HepG2 (cell line): ENCODE results near the gene TMEM38A. TPM values are rescaled to one million over a fixed set of nuclear protein-coding genes. Genes with fewer than 3 reads are reported as not detected.
A peak's percentile ranks its signal among the peaks of the same experiment; 100 is the strongest.

Source experiments
- ARID3A ChIP-seq: IDR thresholded peaks from 2 replicates; pipeline ENCODE4 v1.6.1; 2012; ENCODE audit warnings: low read depth, low read length, improper control_type of control experiment
- ETV6 ChIP-seq: sonication (generic); formaldehyde crosslinking; conservative IDR thresholded peaks from 2 replicates; pipeline ENCODE4 v1.4.0; 2020; ENCODE audit warnings: missing genetic modification reagents
- EZH2 ChIP-seq: conservative IDR thresholded peaks from 2 replicates; pipeline ENCODE4 v1.6.1; 2012; ENCODE audit warnings: mild to moderate bottlenecking, low read depth, low read length, moderate library complexity
- ISL2 ChIP-seq: sonication (generic); formaldehyde crosslinking; IDR thresholded peaks from 2 replicates; pipeline ENCODE4 v1.5.0; 2020; ENCODE audit warnings: missing genetic modification reagents
- KAT7 ChIP-seq: IDR thresholded peaks from 2 replicates; pipeline ENCODE4 v1.6.1; 2018; ENCODE audit warnings: borderline replicate concordance, missing compliant biosample characterization
- KLF6 ChIP-seq: IDR thresholded peaks from 2 replicates; pipeline ENCODE4 v1.8.0; 2016; ENCODE audit warnings: missing biosample characterization, missing genetic modification reagents
- MIER3 ChIP-seq: IDR thresholded peaks from 2 replicates; pipeline ENCODE4 v1.6.1; 2016; ENCODE audit warnings: missing compliant biosample characterization, borderline replicate concordance
- RXRA ChIP-seq: sonication (generic); formaldehyde crosslinking; IDR thresholded peaks from 2 replicates; pipeline ENCODE4 v1.5.1; 2020; ENCODE audit warnings: missing genetic modification reagents
- TAF1 ChIP-seq: sonication (generic); formaldehyde crosslinking; IDR thresholded peaks from 2 replicates; pipeline ENCODE4 v1.4.0; 2020; ENCODE audit warnings: missing genetic modification reagents
- TSC22D2 ChIP-seq: sonication (generic); formaldehyde crosslinking; IDR thresholded peaks from 2 replicates; pipeline ENCODE4 v1.5.1; 2020; ENCODE audit warnings: missing genetic modification reagents, mild to moderate bottlenecking, borderline replicate concordance
- ZBTB39 ChIP-seq: sonication (generic); formaldehyde crosslinking; IDR thresholded peaks from 2 replicates; pipeline ENCODE4 v1.5.0; 2020; ENCODE audit warnings: missing genetic modification reagents
- ZBTB46 ChIP-seq: sonication (generic); formaldehyde crosslinking; IDR thresholded peaks from 2 replicates; pipeline ENCODE4 v1.4.0; 2020; ENCODE audit warnings: mild to moderate bottlenecking, missing genetic modification reagents, borderline replicate concordance
- ZFP37 ChIP-seq: sonication (generic); formaldehyde crosslinking; IDR thresholded peaks from 2 replicates; pipeline ENCODE4 v1.4.0; 2020; ENCODE audit warnings: missing genetic modification reagents, borderline replicate concordance
- ZNF124 ChIP-seq: sonication (generic); formaldehyde crosslinking; IDR thresholded peaks from 2 replicates; pipeline ENCODE4 v1.4.0; 2020; ENCODE audit warnings: missing genetic modification reagents
- ZNF205 ChIP-seq: IDR thresholded peaks from 2 replicates; pipeline ENCODE4 v1.6.1; 2018; ENCODE audit warnings: missing biosample characterization, missing genetic modification reagents
- ZNF512 ChIP-seq: sonication (generic); formaldehyde crosslinking; IDR thresholded peaks from 2 replicates; pipeline ENCODE4 v1.4.0; 2020; ENCODE audit warnings: mild to moderate bottlenecking, missing genetic modification reagents
- ZNF572 ChIP-seq: sonication (generic); formaldehyde crosslinking; IDR thresholded peaks from 2 replicates; pipeline ENCODE4 v1.5.1; 2020; ENCODE audit warnings: mild to moderate bottlenecking, missing genetic modification reagents
- ZNF639 ChIP-seq: conservative IDR thresholded peaks from 2 replicates; pipeline ENCODE4 v1.6.1; 2018; ENCODE audit warnings: missing genetic modification reagents
- ZNF644 ChIP-seq: IDR thresholded peaks from 2 replicates; pipeline ENCODE4 v1.6.1; 2016; ENCODE audit warnings: low read depth
- ZNF879 ChIP-seq: sonication (generic); formaldehyde crosslinking; IDR thresholded peaks from 2 replicates; pipeline ENCODE4 v1.8.1; 2023; ENCODE audit warnings: missing genetic modification reagents
- polyA plus RNA-seq, 8 experiments: library from polyadenylated mRNA; depleted of rRNA in 3 of 8; stranded (reverse) in 7 of 8; unstranded in 1 of 8; fragments of >200 nt; fragmentation: Illumina TruSeq in 4 of 8; extraction: Trizol in 4 of 8; gene quantifications; 2 replicates each; pipeline versions ENCODE4 v1.2.1 to v1.2.3, GENCODE V29; 2011 to 2016; ENCODE audit warnings: low read depth in 4 of 8, missing spikeins in 1 of 8, mixed read lengths in 1 of 8; ENCODE audit not compliant: insufficient read depth in 1 of 8
- total RNA-seq, 5 experiments: library from RNA; depleted of rRNA; stranded (reverse); fragments of >200 nt; fragmentation: Illumina TruSeq; extraction: Trizol; gene quantifications; 2 replicates each; pipeline ENCODE4 v1.2.3, GENCODE V29; 2016; ENCODE audit warnings: low read depth in 1 of 5
- TF ChIP-seq, protein P1 (sequence below): IDR thresholded peaks from 2 replicates; pipeline ENCODE4 v1.6.1; 2016

TMEM38A gene
- total and polyA plus RNA-seq, 2 of the 13 experiments (the other 11 are each of a cell fraction or from before 2014, with no cell fraction given): 4.8 to 6.8 TPM

GRCh38 chr19:16660763-16661479 is at the start of gene TMEM38A (continued):
- no peak for TF ChIP-seq ETV6 (CRISPR knock-in tag)
- TF ChIP-seq ZNF124 (CRISPR knock-in tag): no peak
- no peak for TF ChIP-seq ZBTB46 (CRISPR knock-in tag)
- no peak for TF ChIP-seq ZNF639 (CRISPR knock-in tag)
- TF ChIP-seq ARID3A: no peak
- TF ChIP-seq MIER3 (CRISPR knock-in tag): no peak
- TF ChIP-seq ISL2 (CRISPR knock-in tag): no peak
- 0 out of 2 replicates have a peak, but pooled peaks have one; percentile 7 for TF ChIP-seq ZNF572
- TF ChIP-seq ZNF879 (CRISPR knock-in tag): no peak
- TF ChIP-seq ZFP37 (CRISPR knock-in tag): no peak
- TF ChIP-seq ZNF644: no peak
- TF ChIP-seq ZNF205 (CRISPR knock-in tag): no peak
- peak; percentile 28; the same call in 1 of the 2 replicates for TF ChIP-seq TAF1 (CRISPR knock-in tag)
- TF ChIP-seq TSC22D2 (CRISPR knock-in tag): no peak
- no peak for TF ChIP-seq RXRA (CRISPR knock-in tag)
- TF ChIP-seq ZNF512 (CRISPR knock-in tag): no peak
- TF ChIP-seq EZH2: no peak
- TF ChIP-seq, protein P1, sequence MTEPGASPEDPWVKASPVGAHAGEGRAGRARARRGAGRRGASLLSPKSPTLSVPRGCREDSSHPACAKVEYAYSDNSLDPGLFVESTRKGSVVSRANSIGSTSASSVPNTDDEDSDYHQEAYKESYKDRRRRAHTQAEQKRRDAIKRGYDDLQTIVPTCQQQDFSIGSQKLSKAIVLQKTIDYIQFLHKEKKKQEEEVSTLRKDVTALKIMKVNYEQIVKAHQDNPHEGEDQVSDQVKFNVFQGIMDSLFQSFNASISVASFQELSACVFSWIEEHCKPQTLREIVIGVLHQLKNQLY (CRISPR knock-in tag): no peak
- no peak for TF ChIP-seq KAT7 (CRISPR knock-in tag)
- TF ChIP-seq KLF6 (CRISPR knock-in tag): no peak
- no peak for TF ChIP-seq ZBTB39 (CRISPR knock-in tag)
